KOPT-K1 (cell line): ENCODE measurements around the gene ZNF322.
A peak's percentile ranks its signal among the peaks of the same experiment; 100 is the strongest.

Source experiments
- H3K27ac ChIP-seq: fragments of 200-600 bp; sonication (generic); 2 replicates; pipeline ENCODE4 v1.5.1; 2016; ENCODE audit warnings: antibody characterized with exemption, mild to moderate bottlenecking, low read depth, low read length; ENCODE audit not compliant: poor library complexity, severe bottlenecking
- H3K36me3 ChIP-seq: fragments of 200-600 bp; sonication (generic); 2 replicates; pipeline ENCODE4 v1.5.1; 2017; ENCODE audit warnings: antibody characterized with exemption, mild to moderate bottlenecking, low read length, moderate library complexity; ENCODE audit not compliant: insufficient read depth
- H3K9me3 ChIP-seq: fragments of 200-600 bp; sonication (generic); 2 replicates; pipeline ENCODE4 v1.5.1; 2017; ENCODE audit warnings: antibody characterized with exemption, low read length, mild to moderate bottlenecking; ENCODE audit not compliant: insufficient read depth, poor library complexity, severe bottlenecking

The ZNF322 gene

DNA sequence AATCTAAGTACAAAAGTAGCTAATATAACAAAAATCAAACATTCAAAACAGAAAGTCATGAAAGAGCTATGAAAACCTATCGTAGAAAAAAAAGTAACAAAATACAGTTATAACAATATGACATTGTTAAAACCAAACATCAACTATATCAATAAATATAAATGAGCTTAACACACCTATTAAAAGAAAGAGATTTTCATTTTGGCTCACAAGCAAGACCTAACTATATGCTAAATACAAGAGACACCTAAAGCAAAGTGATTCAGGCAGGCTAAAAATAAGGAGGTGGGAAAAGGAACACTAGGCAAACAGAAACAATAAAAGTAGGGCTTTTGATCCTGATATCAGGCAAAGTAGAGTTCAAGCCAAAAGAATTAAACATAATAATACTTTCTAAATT lies 13.5 kb downstream of the ZNF322 start:
- Histone ChIP-seq H3K27ac (no peak overlapping the region), H3K9me3 (peaks cover 66% of the 10 kb centered on the region), H3K36me3 (peaks cover 61% of the 10 kb centered on the region)

DNA sequence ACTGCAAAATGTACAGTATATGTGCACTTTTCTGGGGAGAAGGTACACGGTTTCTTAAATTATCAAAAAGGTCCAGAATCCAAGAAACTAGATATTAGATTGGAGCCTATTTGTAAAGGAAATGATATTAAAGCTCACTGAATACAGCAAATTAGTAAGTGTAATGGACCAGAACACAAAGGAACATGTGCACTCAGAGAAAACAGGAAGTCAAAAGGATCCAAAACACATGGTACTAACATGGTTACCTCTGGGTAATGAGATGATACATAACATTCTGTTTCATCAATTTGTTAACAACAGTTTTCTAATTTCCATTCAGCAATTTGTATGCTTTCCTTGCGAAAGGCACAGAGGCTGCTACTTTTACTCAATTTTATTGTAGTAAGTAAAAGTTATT lies 18.7 kb downstream of the ZNF322 start:
- H3K9me3 ChIP-seq: peaks cover 69% of the 10 kb centered on the region
- H3K36me3 ChIP-seq: peaks cover 60% of the 10 kb centered on the region
- H3K27ac ChIP-seq: no peak overlapping the region

DNA sequence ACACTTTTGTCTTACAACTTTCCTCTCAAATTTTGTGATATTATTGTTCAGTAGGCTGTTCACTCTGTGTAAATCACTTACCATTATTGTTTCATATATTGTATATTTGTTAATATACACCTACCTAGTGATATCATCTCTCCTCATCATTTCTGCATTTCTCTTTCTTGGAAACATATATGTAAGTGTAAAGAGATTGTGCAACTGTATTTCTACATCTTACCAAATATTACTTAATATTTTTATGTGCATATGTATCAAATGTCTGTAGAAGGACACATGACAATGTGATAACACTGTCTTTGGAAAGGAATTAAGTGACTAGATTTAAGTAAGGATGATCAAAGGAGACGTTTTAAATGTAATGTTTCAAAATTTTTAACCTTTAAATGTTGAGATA lies 30.2 kb downstream of the ZNF322 start:
- H3K36me3 ChIP-seq: no peaks in the 10 kb centered on the region
- peaks cover 7% of the 10 kb centered on the region for H3K9me3 ChIP-seq
- no peak overlapping the region for H3K27ac ChIP-seq

DNA sequence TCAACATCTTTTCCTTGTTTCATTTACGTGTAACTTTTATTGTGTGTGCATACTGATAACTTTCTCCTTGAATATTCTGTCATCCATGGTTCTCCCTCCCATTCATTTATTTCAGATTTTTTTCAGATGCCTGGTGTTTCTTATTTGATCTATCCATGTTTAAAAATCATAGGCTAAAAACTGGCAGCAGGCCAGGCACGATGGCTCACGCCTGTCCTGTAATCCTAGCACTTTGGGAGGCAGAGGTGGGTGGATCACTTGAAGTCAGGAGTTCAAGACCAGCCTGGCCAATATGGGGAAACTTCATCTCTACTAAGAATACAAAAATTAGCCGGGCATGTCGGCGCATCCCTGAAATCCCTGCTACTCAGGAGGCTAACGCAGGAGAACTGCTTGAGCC lies 31.7 kb downstream of the ZNF322 start:
- H3K27ac ChIP-seq: no peak overlapping the region
- H3K36me3 ChIP-seq: no peaks in the 10 kb centered on the region
- peaks cover 10% of the 10 kb centered on the region for H3K9me3 ChIP-seq

DNA sequence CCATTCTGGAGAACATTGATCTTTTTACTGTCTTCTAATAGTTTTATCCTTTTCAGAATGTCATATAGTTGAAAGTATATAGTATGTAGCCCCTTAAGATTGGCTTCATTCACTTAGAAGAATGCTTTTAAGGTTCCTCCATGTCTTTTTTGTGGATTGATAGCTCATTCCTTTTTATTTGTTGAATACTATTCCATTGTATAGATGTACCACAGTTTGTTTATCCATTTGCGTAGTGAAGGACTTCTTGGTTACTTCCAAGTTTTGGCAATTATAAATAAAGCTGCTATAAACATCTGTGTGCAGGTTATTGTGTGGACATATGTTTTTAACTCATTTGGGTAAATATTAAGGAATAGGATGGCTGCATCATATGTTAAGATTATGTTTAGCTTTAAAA lies 35.0 kb downstream of the ZNF322 start:
- H3K9me3 ChIP-seq: peaks cover 10% of the 10 kb centered on the region

DNA sequence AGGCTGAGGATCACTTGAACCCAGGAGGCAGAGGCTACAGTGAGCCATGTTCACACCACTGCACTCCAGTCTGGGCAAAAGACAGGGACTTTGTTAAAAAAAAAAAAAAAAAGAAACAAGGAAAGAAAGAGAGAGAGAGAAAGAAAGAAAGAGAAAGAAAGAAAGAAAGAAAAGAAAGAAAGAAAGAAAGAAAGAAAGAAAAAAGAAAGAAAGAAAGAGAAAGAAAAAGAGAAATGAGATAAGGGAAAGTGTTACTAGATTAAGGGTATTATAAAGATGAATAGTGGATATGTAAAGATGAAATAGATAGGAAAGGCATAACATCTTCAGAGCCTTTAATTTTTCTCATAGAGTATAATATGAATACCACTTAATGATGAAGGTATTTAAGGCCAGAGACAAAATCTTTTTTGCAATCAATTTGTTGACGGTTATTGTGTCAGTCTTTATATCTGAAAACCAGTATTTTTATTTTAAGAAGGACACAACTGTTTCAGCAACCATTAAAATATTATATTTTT lies 36.1 kb downstream of the ZNF322 start:
- no peak overlapping the region for H3K27ac ChIP-seq

More for the DNA sequence above, 35.0 kb downstream of the ZNF322 start:
- Histone ChIP-seq H3K27ac (no peak overlapping the region), H3K36me3 (no peaks in the 10 kb centered on the region)

DNA sequence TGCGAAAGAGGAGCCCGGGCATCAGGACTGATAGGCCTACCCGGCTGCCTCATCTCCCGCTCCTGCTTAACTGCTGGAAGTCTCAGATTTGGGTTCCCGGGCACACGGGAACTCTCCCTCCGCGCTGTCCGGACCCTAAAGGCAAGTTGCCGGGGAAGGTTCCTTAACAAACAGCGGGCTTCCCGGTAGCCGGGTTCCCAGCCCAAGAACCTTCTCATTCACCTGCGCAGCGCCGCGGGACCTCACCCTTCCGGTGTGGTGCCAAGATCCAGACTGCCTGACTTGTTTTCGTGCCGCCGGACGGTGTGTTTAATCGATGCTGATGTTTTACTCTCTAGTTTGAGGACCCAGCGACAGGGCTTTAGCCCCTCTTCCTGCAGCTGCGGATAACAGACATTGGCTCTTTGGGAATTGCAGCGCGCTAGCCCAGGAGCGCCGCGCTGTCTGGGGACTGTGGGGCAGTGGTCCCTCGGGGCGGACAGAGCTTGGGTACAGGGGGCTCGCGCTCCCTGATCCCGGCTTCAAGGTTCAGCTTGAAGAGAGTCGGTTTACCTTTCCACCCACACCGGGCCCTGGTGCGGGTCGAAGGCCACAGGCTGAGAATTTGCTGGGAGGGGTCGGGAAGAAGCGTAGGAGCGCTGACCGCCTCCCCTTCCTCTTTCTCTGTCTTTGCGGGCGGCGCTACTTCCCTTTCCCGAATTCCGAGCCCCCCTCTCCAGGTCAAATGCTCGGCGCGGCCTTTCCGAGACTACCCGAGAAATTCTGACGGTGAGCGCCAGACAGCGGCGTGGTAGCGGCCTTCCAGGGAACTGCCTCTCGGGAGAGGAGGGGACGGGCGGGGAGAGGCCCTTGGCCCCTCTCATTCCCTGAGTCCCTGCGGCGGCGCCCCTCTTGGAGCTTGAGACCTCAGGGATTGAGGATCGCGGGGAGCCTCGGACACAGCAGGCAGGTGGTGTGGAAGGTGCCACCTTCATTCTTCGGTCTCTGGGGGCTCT lies 45.6 kb downstream of the ZNF322 start:
- Histone ChIP-seq H3K27ac (no peak overlapping the region), H3K9me3 (peaks cover 6% of the 10 kb centered on the region), H3K36me3 (no peaks in the 10 kb centered on the region)

More for the DNA sequence above, 36.1 kb downstream of the ZNF322 start:
- Histone ChIP-seq H3K9me3 (peaks cover 10% of the 10 kb centered on the region), H3K36me3 (no peaks in the 10 kb centered on the region)

DNA sequence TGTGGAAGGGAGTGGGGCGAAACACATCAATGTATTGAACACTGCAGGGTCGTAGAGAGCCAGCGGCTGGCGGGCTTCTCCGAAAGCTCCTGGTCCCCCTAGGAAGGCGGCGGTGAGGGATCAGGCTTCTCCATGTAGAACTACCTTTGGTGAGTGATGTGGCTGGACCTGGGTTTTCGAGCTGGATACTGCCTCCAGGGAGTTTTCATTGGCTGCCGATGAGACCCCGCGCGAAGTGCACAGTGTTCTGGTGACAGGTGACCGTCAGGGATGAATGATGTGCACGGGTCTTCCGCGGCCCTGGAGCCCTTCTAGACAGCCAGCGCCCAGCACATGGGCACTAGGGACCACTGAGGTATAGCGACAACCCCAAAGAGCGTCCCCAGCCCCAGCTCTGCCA lies 46.3 kb downstream of the ZNF322 start:
- Histone ChIP-seq H3K9me3 (peaks cover 6% of the 10 kb centered on the region), H3K27ac (no peak overlapping the region), H3K36me3 (no peaks in the 10 kb centered on the region)

DNA sequence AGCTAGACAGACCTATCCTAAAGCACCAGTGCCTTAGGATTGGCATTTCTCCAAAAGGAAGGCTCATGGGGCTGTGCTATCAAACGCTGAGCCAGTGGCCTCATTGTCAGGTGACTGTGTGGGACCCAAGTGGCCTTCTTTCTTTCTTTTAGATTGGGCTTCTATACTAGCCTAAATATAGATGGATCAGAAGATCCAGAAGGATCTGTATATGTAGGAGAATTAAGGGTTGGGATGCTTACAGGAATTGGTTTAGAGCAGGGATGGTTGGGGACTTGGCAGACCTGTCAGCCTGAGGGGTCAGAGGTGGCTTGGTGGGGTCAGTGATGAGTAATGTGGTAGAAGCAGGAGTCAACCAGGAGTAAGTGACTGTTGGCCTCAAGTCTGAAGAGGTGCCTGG lies 47.9 kb downstream of the ZNF322 start:
- H3K9me3 ChIP-seq: peaks cover 4% of the 10 kb centered on the region
- no peaks in the 10 kb centered on the region for H3K36me3 ChIP-seq
- no peak overlapping the region for H3K27ac ChIP-seq

DNA sequence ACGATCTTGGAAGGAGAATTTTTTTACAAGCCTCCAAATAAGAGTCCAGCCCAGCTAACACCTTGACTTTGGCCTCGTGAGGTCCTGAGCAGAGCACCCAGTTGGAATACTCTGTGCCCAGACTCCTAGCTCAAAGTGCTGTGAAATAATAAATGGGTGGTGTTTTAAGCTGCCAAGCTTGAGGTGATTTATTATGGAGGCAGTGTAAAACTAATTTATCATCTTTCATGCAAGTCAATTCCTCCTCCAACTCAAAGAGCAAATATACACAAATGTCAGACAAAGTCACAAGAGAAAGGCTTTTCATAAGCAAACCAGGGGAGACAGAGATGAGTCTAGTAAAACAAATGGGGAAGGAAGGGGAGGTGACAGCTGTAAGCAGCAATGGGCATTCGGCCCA lies 50.1 kb downstream of the ZNF322 start:
- no peaks in the 10 kb centered on the region for H3K36me3 ChIP-seq
- H3K27ac ChIP-seq: no peak overlapping the region
- no peaks in the 10 kb centered on the region for H3K9me3 ChIP-seq

DNA sequence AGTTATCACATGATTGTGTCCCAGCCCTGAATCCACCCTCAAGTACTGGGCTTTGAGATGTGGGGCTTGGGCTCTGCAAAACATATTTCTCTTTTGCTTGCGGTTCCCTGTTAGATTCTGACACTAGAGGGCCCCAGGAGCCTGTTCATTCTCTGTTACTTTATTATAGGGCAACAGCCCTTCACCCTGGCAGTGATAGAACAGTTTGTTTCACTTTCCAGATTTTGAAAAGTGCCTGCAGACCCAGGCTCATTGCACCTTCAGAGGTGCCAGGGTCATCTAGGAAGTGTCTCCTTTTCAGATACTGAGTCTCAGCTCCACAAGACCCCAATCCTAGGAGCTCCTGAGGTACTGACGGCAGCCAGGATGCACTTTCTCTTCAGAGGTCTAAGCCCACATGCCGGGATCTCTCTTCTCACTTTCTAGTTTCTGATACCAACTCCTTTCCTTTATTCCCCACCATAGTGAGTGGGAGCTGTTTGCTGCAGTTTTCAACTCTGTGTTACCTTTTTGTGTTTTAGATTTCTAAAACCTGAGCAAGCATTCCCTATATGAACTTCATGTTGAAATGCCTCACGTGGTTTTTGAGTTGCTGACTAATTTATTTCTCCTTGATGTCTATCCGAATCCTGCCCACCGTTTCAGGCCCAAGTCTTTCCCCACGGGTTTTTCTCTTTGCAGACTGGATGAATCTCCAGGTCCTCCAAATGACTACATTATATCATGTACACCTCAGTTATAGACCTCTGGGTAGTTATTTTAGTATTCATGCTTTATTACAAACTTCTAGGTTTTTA lies 51.9 kb downstream of the ZNF322 start:
- no peaks in the 10 kb centered on the region for H3K9me3 ChIP-seq
- peak overlapping the region; percentile 23 for H3K27ac ChIP-seq
- H3K36me3 ChIP-seq: no peaks in the 10 kb centered on the region

DNA sequence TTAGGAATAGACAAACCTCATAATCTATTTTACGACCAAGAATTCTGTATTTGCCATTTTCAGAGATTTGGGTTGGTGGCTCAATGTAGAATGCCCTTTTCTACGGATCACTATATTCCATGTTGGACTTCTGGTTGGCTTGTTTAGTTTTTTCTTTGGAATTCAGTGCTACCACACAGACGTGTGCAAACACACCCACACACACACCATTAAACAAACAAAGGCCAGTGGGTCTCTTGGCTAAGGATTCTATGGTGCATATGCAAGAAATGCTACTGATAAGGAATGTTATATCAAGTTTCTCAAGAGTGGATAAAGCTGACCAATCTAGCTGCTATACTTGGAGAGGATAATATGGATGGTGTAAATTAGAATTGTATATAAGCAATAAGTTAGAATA lies 54.7 kb downstream of the ZNF322 start:
- Histone ChIP-seq H3K9me3 (no peaks in the 10 kb centered on the region), H3K36me3 (peaks cover 13% of the 10 kb centered on the region), H3K27ac (no peak overlapping the region)

DNA sequence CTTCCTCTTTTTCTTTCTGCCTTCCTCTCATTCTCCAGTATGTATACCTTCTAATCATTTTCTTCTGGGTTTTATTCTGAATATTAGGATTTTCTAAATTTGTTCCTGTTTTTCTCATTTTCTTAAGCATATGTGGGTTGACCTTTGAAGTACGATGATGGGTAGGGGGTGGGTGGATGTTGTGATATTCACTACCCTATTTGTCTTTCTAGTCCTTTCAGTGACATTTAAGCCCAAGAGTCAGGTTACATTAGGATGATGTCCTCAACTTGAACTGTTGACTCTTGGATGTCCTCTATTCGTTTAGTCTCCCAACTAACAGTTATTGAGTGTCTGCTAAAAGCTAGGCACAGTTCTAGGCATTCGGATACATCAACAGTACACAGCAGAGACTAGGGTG lies 55.5 kb downstream of the ZNF322 start:
- Histone ChIP-seq H3K36me3 (peaks cover 20% of the 10 kb centered on the region), H3K9me3 (no peaks in the 10 kb centered on the region), H3K27ac (no peak overlapping the region)

DNA sequence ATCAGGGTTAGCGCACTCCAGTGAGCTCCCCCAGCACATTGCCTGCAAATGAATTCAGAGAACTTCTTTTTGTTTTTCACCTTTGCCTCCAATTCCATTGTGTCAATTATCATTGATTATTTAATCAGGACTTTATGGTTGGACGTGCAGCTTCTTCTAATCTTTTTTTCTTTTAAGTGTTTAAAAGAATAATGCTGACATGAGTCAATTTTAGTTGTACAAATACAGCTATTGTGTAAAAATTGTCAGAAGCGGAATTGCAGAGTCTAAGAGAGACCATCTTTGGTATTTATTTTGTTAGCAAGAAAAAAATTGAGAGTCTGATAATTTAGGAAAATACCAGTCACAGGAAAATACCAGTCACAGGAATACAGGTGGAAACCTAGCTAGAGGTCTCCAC lies 57.3 kb downstream of the ZNF322 start:
- peaks cover 34% of the 10 kb centered on the region for H3K36me3 ChIP-seq
- H3K9me3 ChIP-seq: no peaks in the 10 kb centered on the region
- no peak overlapping the region for H3K27ac ChIP-seq

DNA sequence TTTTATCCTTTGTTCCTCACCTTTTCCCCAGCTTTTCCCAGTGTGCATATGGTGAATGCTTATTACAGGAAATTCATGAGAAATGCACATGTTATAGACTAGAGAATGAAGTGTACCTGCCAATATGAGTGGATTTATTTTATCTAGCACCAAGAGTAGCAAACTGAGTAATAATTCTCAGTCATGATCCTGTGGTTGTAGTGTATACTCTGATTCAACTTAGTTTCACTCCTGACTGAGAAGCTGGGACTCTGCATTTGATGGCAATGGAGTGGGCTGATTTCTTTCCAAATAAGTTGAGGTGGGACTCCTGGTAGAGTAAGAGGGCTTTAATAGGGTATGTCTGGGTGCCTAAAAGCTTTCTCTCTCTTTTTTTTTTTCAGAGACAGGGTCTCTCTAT lies 58.8 kb downstream of the ZNF322 start:
- Histone ChIP-seq H3K36me3 (peaks cover 34% of the 10 kb centered on the region), H3K9me3 (no peaks in the 10 kb centered on the region)

More for the DNA sequence above, 58.8 kb downstream of the ZNF322 start:
- H3K27ac ChIP-seq: no peak overlapping the region
